CD4-positive, alpha-beta T cell treated with Interleukin-1 beta for 1 hour (primary cell): Measurements from ENCODE around the gene SYNDIG1.

Source experiments
- DNase-seq, 2 donors: peaks; one replicate each; pipeline ENCODE4 v3.0.0-alpha.2; 2020 to 2022

The SYNDIG1 gene

DNA sequence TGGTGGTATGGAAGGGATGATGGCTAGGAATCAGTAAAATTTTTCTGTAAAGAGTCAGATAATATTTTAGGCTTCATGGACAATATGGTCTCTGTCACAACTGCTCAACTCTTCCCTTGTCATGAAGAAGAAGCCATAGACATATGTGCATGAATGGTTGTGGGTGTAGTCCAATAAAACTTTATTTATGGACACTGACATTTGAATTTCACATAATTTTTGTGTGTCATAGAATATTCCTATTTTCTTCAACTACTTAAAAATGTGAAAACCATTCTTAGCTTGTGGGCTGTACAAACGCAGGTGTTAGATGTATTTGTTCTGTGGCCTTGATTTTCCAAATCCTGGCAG is 59.9 kb downstream of the SYNDIG1 start:
- DNase-seq, result no peak

DNA sequence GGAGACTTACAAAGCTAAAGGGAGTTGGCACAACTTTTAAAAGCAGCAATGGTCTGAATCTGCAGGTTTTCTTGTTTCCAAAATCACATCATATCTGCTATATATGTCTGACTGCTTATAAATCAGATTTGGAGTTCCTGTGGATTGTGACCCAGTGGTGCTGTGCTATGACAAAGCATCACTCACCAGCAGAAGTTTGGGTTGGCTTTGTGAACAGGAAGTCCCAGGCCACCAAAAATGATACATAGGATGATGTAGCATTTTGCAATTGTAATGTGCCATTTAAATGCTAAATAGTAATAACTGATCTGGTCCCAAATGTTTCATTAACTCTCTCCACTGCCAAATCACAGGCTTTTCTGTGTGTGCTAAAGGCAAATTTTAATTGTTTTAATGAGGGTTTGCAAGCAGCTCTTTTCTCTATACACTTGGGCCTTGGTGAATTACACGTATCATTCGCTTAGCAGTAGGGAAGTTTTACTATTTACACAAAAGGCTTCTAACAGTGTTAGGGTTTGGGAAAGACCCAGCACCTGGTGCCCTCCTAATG is 60.8 kb downstream of the SYNDIG1 start:
- DNase-seq, result no peak

DNA sequence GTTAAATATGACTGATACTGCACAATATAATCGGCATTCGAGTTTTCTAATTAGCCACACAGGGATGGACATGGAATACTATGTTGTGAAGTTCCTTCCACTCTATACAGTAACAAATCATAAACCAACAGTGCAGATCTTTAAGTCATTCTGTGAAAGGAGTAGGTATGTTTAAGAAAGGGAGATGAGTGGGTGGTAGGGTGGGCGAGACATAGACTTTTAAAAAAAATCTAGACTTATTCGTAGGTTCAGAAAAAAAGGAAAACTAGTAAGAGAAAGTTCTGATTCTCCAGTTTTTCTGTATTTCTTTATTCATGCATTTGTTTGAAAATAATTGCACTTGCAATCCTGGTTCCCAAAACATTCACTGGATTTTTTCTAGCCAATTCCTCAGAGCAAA is 61.8 kb downstream of the SYNDIG1 start:
- no peak for DNase-seq

DNA sequence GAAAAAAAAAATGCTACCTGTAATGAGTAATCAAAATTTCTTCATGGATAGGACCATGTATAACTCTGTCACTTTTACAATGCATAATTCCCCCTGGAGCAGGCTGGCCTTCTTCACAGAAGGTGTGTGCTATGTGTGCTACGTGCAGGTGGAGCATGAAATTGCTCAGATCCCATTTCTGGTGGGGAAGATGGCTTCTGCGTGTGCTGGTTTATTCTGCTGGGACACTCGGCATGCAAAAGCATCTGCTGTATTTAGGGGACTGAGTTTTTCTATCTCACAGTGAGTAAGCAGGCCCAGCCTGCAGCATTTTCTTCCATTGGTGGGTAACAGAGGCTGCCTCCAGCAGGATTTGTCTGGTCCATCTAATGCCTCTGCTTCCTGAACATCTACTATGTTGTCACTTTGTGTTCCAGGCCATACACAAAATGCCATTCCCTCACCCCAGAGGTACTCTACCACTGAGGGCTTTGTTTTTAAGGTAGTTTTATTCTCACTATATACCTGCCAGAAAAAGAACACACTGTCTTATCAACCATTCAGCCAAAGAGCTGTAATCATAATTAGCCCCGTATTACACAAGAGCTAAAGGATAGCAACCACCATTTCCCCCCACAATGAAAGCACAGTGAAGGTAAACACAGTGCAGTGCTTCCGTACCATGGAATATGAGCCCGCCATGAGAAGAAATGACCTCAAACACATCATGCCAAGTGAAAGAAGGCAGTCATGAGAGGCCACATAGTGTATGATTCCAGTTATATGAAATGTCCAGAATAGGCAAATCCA is 62.4 kb downstream of the SYNDIG1 start:
- DNase-seq, result no peak

DNA sequence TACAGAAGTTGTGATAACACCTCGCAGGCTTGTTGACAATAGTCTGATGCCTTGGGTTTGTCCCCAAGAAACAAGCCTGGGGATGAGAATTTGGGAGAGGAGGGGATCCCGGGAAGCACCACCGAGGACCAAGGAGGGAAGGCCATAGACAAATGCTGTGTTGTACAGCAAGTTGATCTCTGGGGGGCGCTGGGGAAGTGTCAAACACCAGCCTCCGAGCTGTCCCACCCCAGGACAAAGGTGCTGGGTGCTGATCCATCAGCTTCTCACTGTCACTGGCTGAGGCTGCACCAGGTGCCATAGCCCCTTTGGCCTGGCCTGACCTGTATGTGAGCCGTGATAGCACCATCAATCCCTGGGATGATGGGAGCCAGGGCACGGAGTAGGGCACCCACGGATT is 64.0 kb downstream of the SYNDIG1 start:
- DNase-seq, result no peak

DNA sequence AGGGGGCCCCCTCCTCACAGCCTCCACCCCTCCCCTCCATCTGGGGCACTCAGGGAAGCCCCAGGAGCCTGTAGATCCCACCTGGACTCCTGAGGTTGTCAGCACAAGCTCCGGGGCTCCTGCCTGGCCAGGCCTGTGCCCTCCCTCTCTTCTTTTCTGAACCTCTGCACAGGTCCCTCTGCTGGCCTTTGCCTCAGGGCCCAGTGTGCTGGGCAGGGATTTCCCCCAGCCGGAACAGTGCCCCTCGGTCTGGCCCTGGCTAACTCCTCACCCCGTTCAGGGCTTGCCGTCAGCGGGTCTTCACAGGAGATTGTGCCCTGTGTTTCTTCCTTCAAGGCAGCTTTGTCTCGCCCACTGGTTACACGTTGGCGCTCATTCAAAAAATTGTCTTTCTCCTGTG is 64.9 kb downstream of the SYNDIG1 start:
- DNase-seq, result no peak

DNA sequence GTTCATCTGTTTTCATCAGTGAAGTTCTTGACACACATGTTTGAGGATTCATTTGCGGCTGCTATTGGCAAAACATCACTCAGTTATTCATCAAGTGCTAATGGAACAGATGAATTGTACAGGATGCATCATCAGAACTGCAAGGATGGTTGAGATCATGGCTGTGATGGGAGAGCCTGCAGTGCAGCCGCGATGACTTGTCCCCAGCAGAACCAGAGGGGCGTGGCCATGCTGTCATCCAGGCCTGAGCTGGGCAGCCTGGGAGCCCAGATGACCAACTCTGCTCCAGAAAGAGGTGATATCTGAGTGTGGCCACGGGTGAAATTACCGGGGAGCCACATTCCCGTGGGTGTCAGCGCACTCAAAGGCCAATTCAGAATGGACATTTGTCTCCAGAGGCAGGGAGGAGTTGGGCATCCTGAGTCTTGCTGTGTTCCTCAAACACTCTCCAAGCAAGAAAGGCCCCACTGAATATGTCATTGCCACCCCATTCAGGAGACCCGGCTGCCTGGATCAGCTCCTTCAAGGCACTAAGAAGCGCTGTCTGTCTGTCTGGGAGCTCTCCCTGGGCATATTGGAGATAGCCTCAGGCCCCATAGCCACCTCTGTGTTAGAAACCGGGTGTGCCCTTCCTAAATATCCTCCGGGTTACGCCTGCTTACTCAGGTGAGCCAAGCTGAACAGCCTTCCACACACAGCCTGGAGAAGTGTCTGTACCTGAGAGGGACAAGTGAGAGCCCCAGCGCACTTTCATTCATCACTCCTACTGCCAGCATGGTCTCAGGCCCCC is 66.7 kb downstream of the SYNDIG1 start:
- DNase-seq, result no peak

DNA sequence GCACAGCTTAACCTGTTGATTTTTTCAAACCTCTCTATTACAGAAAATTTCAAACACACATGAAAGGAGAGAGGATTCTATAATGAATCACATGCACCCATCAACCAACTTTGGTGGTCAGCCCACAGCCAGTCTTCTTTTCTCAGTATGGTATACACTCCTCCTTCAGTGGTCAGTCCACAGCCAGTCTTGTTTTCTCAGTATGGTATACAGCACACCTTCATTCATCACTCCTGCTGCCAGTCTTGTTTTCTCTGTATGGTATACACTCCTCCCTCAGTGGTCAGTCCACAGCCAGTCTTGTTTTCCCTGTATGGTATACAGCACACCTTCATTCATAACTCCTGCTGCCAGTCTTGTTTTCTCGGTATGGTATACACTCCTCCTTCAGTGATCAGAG is 67.8 kb downstream of the SYNDIG1 start:
- no peak for DNase-seq

DNA sequence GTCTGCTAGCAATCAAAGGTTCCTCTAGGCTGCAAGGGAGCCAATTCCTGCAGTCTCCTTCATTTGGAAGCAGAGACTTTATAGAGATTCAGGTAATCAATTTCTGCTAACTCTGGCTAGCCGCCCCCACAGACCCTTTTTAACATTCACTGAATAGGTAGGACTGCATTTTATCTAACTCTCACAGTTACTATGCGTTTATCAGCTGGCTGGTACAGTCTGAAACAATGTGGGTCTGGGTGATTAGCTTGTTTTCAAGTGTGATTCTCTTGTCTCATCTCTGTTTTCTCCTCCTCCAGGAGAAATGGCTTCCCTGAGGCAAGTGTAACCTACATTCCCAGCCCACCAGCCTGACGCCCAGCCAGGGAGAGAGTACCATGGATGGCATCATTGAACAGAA is 73.3 kb downstream of the SYNDIG1 start:
- no peak for DNase-seq

DNA sequence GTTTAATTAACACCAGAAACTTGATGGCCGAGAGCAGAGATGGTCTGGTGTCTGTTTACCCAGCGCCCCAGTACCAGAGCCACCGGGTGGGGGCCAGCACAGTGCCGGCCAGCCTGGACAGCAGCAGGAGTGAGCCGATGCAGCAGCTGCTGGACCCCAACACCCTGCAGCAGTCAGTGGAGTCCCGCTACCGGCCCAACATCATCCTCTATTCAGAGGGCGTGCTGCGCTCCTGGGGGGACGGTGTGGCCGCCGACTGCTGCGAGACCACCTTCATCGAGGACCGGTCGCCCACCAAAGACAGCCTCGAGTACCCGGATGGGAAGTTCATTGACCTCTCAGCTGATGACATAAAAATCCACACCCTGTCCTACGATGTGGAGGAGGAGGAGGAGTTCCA is 73.7 kb downstream of the SYNDIG1 start:
- no peak for DNase-seq

DNA sequence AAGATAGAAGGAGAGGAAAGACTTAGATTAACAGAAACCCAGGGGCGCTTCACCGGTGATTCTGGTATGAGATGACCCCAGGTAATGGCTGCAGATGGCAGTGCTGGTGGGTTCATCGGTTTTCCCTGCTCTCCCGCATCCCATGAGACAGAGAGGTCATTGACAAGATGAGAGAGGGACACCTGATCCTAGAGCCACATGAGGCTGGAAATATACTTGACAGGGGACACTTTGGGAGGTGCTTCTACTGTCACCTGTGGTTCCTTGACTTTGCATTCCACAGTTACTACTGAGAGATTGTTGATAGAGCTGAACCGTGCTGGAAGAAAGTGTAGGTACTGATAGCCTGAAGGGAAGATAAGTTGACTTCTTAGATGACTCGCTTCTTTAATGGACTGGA is 74.3 kb downstream of the SYNDIG1 start:
- no peak for DNase-seq

DNA sequence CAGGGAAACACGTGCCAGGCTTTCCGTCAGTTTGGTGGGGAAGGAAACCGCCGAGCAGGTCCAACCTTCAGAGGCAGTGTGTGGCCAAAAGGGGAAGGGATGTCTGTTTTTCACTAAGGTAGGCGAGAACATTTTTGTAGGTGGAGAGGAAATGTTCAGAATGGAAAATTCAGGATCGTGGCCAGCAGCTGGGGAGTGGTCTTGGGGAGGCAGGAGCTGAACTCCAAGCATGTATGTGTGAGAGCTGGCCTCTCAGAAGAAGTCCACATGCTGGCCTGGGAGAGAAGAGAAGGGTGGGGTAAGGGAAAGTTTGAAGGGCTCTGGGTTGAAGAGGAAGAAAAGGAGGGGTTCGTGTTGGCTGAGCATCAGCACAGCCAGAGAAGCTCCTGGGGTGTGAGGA is 74.9 kb downstream of the SYNDIG1 start:
- DNase-seq, result no peak

DNA sequence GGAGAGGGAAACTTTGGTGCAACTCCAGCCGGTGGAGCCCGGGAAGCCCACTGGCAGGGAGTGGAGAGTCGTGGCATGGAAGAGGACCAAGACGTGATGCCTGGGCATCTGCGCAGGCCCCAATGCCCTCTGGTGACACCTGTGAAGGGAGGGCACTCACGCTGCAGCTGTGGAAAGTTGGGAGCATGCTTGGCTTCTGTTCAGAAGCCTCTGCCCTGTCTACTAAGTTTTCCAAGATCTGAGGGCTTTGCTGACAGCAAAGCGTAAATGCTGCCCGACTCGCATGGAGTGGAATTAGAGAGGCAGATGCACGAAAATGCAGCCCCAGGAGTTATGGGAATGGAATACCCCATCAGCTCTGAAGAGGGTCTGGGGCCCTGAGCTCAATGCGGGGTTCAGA is 75.7 kb downstream of the SYNDIG1 start:
- no peak for DNase-seq

DNA sequence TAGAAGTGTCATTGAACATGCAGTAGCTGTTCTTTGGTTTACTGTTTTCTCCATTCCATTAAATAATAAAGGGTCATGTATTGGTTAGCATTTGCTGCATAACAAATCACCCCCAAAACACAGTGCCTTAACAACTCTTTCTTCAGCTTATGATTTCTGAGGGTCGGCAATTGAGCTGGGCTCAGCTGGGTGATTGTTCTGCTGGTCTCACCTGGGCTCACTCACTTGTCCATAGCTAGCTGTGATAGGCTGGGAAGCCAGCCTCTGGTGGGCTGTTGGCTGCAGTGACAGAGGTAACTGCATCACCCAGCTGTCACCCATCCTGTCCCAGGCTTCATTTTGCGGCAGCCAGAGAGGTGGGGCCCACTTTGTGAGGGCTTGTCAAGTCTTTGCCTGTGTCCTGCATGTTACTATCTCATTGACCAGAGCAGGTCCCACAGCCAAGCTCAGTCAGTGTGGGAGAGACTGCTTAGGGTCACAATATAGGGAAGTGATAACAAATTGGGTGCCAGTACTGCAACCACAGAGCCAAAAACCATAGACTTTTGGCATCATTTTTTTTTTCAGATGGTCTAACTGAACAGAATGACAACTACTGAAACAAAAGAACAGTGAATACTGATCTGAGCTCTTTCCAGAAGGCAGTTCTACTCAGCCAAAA is 76.9 kb downstream of the SYNDIG1 start:
- no peak for DNase-seq

DNA sequence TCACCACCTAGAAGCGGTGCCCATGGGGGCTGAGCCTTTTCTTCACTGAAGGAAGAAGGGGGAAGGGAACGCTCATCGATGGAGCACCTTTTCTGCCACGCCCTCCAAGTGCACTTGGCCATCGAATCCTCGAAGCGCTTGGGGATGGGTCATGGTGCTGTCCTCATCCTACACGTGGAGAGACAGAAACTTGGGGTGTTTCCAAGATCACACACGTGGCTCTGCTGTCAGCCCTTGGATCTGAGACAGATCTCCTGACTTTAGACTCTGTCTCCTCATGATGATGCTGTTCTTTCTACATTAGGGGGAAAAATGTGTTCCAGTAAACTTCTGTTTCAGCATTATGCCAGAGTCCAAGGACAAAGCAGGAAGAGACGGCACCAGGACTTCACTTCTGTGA is 78.5 kb downstream of the SYNDIG1 start:
- DNase-seq, result no peak

DNA sequence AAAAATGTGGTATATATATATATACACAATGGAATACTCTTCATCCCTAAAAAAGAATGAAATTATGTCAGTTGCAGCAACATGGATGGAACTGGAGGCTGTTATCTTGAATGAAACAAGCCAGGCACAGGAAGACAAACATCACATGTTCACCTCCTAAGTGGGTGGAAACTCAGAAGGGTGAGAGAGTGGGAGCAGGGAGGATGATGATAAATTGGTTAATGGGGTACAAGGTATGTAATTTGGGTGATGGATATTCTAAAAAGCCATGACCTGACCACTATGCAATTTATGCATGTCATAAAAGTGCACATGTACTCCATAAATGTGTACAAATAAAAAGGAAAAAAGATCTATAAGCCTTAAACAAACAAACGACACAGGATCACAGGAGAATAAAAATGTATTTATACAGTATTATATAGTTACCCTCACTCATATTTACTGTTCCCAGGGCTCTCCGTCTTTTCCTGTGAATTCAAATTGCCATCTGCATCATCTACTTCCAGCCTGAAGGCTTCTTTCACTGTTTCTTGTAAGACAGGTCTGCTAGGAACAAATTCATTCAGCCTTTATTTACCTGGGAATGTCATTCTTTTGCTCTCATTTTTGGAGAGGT is 89.8 kb downstream of the SYNDIG1 start:
- no peak for DNase-seq

DNA sequence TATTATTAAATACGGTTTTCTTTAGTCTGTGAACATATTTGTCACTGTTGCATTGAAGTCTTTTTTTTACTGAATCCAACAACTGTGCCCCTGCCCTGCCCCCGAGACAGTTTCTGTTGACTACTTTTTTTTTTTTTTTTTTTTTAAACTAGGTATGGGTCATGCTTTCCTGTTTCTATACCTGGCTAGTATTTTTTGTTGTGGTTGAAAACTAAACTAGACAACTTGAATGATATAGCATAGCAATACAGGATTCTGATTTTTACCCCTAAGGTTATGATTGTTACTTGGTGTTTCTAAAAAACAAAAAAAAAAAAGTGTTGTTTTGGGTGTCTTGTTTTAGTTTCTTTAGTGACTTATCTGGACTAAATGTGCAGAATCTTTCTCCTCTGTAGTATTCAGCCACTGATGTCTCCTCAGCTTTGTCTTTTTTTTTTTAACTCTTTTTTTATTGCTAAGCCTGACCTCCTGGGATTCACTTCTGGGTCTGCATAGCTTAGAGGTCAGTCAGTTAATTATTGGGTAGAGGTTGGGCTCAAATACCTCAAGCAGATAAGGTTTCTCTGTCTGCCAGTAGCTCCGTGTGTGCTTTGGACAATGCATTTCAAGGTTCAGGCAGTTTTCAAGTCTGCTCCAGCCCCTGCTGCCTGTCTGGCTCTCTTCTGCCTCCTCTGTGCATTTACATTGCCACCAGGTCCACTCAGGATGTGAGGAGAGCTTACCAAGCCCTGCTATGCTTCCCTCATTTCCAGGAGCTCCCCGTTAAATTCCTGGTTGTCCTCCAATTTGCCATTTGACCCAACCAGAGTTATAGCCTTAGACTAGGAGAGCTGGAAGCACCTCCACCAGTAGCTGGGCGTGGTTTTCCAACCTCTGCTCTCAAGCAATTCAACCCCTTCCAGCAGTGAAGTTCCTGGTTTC is 91.4 kb downstream of the SYNDIG1 start:
- no peak for DNase-seq

DNA sequence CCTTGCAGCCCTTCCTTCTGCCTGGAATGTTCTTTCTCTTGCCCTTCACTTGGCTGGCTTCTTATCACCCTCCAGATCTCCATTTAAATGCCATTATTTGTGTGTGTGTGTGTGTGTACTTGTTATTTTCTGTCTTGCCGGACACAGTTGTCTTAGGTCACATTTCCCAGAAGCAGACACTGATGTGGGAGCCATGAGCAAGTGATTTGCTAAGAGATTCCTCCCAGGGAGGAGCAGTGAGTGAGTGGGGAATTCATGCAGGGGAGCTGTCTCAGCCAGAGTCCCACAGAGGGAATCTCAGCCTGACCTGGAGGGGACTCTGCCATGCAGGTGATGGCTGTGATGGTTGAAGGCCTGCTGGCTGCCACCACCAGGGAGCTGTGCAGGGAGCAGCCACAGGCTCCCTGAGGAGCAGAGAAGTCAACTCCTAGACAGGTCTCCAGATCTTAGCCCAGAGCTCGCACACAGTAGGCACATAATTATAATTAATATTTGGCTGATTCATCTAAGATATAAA is 96.5 kb downstream of the SYNDIG1 start:
- DNase-seq, result no peak

DNA sequence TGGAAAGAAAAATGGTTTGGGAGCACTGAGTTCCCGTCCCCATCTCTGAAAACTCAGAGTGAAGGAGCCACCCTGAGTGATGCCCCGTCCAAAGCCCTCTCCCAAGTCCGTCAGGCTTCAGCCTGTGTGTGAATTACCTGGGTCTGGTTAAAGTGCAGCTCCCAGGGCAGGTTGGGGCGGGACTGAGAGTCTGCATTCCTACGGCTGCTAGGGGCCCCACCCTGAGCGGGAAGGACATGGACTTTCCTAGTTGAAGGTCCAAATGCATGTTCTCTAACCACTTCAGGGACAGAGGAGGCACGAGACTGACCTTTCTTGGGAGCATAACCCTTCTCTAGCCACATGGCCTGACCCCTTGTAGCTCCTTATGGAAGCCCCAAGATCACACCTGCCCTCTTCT is 97.2 kb downstream of the SYNDIG1 start:
- no peak for DNase-seq

DNA sequence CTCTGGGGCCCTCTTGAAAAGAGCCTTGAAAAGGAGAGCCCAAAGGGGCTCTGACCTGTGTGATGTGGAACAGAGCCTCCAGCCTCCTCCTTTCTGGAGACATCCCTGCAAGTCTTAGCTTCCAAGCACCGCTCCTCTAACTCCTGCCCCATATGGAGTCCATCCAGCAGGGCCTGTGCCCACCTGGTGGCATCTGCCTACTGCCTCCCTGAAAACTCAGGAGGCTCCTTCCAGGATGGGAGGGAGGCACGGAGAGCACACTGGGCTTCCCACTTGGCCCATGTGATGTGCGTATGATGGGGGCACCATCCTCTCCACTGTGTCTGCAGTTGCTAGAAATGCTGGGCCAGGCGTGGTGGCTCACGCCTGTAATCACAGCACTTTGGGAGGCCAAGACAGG is 98.1 kb downstream of the SYNDIG1 start:
- DNase-seq, result no peak

DNA sequence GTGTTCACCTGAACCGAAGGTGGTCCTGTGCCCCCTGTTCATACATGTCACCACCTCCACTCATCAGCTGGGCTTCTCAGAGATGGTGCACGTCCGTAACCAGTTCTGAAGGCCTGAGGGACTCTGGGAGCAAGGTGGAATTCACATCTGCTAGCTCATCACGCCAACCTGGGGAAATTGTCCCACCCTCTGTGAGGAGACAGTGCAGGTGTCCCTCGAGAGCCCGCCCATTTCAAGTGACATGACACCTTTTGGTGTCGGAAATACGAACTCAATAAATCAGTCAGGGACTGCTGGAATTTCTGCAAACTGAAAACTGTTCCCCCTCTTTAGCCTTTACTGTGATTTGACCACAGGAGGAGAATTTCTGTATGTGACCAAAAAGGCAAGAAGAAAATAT is 99.4 kb downstream of the SYNDIG1 start:
- no peak for DNase-seq

DNA sequence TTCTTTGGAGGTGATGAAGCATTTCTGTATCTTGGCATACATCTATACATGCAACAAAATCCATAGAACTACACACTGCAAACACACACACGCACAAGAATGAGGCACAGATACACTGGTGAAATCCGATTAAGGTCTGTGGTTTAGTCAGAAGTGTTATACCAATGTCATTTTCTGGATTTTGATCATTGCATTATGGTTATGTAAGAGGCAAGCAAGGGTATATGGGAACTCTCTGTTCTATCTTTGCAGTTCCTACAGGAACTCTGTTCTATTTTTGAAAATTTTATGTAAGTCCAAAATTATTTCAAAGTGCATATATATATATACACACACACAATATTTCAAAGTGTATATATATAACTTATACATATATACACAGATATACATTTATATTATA is 101.7 kb downstream of the SYNDIG1 start:
- no peak for DNase-seq
